Lower leg skin (tissue), 4 donors: ENCODE measurements around the gene DGKB. TPM values are rescaled to one million over a fixed set of nuclear protein-coding genes. Genes with fewer than 3 reads are reported as not detected.

Source experiments
- DNase-seq, 2 donors: peaks; one replicate each; pipeline ENCODE4 v3.0.0-alpha.2; 2019; ENCODE audit warnings: low spot score in 2 of 2
- H3K4me3 ChIP-seq: fragments of 200-600 bp; sonication (generic); 2 replicates; pipeline ENCODE4 v1.5.1; 2017; ENCODE audit warnings: mild to moderate bottlenecking, low read depth; ENCODE audit not compliant: poor library complexity, severe bottlenecking
- POLR2A ChIP-seq, 2 donors: fragments of 450-650 bp; IDR thresholded peaks; one replicate each; pipeline ENCODE4 v1.6.1; 2016 to 2017; ENCODE audit warnings: antibody characterized with exemption in 2 of 2, mild to moderate bottlenecking in 1 of 2, moderate library complexity in 1 of 2
- WGBS, 2 donors: methylation state at CpG; one replicate each; pipeline ENCODE4 v1.1.5; 2018; 5-methylcytosine and 5-hydroxymethylcytosine counted together
- intact Hi-C: fragments of 100-400 bp; cut with DNase I; formaldehyde crosslinking; loops from one replicate; pipeline ENCODE4 v1.15.0; 2023; ENCODE audit warnings: low total_unique reads
- total RNA-seq, 4 donors: library from RNA; depleted of rRNA; stranded (reverse); fragments of >200 nt; gene quantifications; one replicate each; pipeline ENCODE4 v1.1.0, GENCODE V29; 2016
- TF ChIP-seq, protein P1 (sequence below), 3 donors: fragments of 450-650 bp; IDR thresholded peaks; one replicate each; pipeline ENCODE4 v1.5.1; 2016; ENCODE audit warnings: antibody characterized with exemption in 3 of 3, mild to moderate bottlenecking in 3 of 3, moderate library complexity in 2 of 3

Gene DGKB
- total RNA-seq, 4 donors from 2014 or later = 0.05 to 0.58 TPM; not detected in 2

DNA sequence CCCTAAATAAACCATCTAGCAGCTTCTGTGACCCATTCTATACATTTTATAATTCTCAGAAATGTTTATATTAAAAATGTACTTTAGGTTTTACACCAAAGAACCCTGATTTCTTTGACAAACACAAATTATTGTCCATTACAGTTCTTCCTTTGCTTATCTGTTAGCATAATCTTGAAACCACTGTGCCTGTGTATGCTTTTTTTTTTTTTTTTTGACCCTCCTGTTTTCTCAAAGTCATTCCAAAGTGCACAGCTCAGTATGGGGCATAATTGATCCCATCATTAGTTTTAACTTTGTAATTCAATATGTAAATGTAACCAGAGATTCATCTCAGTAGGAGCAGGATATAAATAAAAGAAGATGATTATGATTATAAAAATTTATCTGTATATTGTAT, 229.3 kb downstream of the DGKB start:
- intact Hi-C loops = no loop called here
- no peak for DNase-seq
- TF ChIP-seq, protein P1, sequence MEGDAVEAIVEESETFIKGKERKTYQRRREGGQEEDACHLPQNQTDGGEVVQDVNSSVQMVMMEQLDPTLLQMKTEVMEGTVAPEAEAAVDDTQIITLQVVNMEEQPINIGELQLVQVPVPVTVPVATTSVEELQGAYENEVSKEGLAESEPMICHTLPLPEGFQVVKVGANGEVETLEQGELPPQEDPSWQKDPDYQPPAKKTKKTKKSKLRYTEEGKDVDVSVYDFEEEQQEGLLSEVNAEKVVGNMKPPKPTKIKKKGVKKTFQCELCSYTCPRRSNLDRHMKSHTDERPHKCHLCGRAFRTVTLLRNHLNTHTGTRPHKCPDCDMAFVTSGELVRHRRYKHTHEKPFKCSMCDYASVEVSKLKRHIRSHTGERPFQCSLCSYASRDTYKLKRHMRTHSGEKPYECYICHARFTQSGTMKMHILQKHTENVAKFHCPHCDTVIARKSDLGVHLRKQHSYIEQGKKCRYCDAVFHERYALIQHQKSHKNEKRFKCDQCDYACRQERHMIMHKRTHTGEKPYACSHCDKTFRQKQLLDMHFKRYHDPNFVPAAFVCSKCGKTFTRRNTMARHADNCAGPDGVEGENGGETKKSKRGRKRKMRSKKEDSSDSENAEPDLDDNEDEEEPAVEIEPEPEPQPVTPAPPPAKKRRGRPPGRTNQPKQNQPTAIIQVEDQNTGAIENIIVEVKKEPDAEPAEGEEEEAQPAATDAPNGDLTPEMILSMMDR (IDR thresholded peaks at IDR 0.05) = no peak
- TF ChIP-seq POLR2A (IDR thresholded peaks at IDR 0.05) = no peak
- H3K4me3 ChIP-seq = no peak overlapping the region

GRCh38 chr7:14666913-14667312, 235.6 kb downstream of the DGKB start:
- TF ChIP-seq, protein P1 (IDR thresholded peaks at IDR 0.05) = no peak
- no peak for TF ChIP-seq POLR2A (IDR thresholded peaks at IDR 0.05)
- no peak for DNase-seq
- intact Hi-C loops = no loop called here
- WGBS, 2 donors = 37 to 41% methylated on average over 2 of the region's 2 CpGs
- H3K4me3 ChIP-seq = no peak overlapping the region

GRCh38 chr7:14666304-14666703, 236.2 kb downstream of the DGKB start:
- TF ChIP-seq, protein P1 (IDR thresholded peaks at IDR 0.05) = no peak
- no peak for TF ChIP-seq POLR2A (IDR thresholded peaks at IDR 0.05)
- intact Hi-C loops = no loop called here
- H3K4me3 ChIP-seq = no peak overlapping the region
- DNase-seq = no peak
- 38 to 62% methylated on average over 1 of the region's 1 CpG for WGBS, 2 donors

- no peak for DNase-seq
- H3K4me3 ChIP-seq = no peak overlapping the region
- 47 to 62% methylated on average over 1 of the region's 1 CpG for WGBS, 2 donors
- no peak for TF ChIP-seq POLR2A (IDR thresholded peaks at IDR 0.05)
- TF ChIP-seq, protein P1 (IDR thresholded peaks at IDR 0.05) = no peak
- intact Hi-C loops = no loop called here
Measured at GRCh38 chr7:14639801-14640200, 262.8 kb downstream of the DGKB start.

DNA sequence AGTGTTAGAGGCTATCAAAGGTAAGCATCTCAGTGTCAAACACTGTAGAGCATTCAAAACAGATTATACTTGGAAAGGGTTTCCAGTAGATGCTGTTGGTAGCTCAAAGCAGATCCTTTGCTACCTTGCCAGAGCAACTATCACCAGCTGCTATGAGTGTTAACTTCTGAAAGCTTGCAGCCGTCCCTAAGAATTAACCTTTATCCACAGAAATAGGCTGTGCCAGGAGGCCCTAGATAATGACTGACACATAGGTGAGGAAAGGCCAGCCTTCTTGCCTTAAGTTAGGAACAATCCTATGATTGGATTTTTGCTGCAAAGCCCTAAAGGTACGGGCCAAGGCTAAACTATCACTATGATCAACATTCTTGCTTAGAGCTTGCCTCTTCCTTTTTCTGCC, 263.2 kb downstream of the DGKB start:
- intact Hi-C loops = no loop called here
- no peak overlapping the region for H3K4me3 ChIP-seq
- no peak for TF ChIP-seq POLR2A (IDR thresholded peaks at IDR 0.05)
- TF ChIP-seq, protein P1 (IDR thresholded peaks at IDR 0.05) = no peak
- no peak for DNase-seq
- 42 to 53% methylated on average over 2 of the region's 2 CpGs for WGBS, 2 donors

GRCh38 chr7:14637968-14638367, 264.6 kb downstream of the DGKB start:
- DNase-seq = no peak
- WGBS, 2 donors = 75 to 76% methylated on average over 2 of the region's 2 CpGs
- no peak overlapping the region for H3K4me3 ChIP-seq
- TF ChIP-seq, protein P1 (IDR thresholded peaks at IDR 0.05) = no peak
- TF ChIP-seq POLR2A (IDR thresholded peaks at IDR 0.05) = no peak
- intact Hi-C loops = no loop called here
